GM12864 (cell line): Measurements from ENCODE around the gene METTL15.

Experiments used
- DNase-seq: peaks from one replicate; pipeline ENCODE4 v3.0.0-alpha.2; 2011; ENCODE audit warnings: low read depth
- H3K4me3 ChIP-seq: 2 replicates; pipeline ENCODE4 v1.5.1; 2011; ENCODE audit warnings: mild to moderate bottlenecking, low read depth, low read length, control low read depth
- CTCF ChIP-seq: IDR thresholded peaks from 2 replicates; pipeline ENCODE4 v1.5.1; 2011; ENCODE audit warnings: low read depth, mild to moderate bottlenecking, moderate library complexity, low read length, control low read depth, inconsistent platforms; ENCODE audit errors: missing control alignments

Gene METTL15

GRCh38 chr11:28232649-28233048, 124.5 kb downstream of the METTL15 start:
- DNase-seq, result no peak
- no peak for TF ChIP-seq CTCF
- no peak overlapping the region for H3K4me3 ChIP-seq

- TF ChIP-seq CTCF, result no peak
- no peak overlapping the region for H3K4me3 ChIP-seq
- DNase-seq, result no peak
Observed at GRCh38 chr11:28241760-28242159, 133.6 kb downstream of the METTL15 start.

GRCh38 chr11:28242596-28242995, 134.4 kb downstream of the METTL15 start:
- no peak overlapping the region for H3K4me3 ChIP-seq
- DNase-seq, result no peak
- TF ChIP-seq CTCF, result no peak

- no peak overlapping the region for H3K4me3 ChIP-seq
- TF ChIP-seq CTCF, result no peak
Observed at GRCh38 chr11:28243061-28243460, 134.9 kb downstream of the METTL15 start.

GRCh38 chr11:28243581-28243980, 135.4 kb downstream of the METTL15 start:
- H3K4me3 ChIP-seq, result no peak overlapping the region
- TF ChIP-seq CTCF, result no peak
- no peak for DNase-seq

More at GRCh38 chr11:28243061-28243460, 134.9 kb downstream of the METTL15 start:
- no peak for DNase-seq

- DNase-seq, result no peak
- no peak overlapping the region for H3K4me3 ChIP-seq
- TF ChIP-seq CTCF, result no peak
Observed at GRCh38 chr11:28245131-28245530, 136.9 kb downstream of the METTL15 start.

- TF ChIP-seq CTCF, result no peak
- H3K4me3 ChIP-seq, result no peak overlapping the region
- no peak for DNase-seq
Observed at GRCh38 chr11:28250192-28250591, 142.0 kb downstream of the METTL15 start.
